ENCODE measurements around the gene PDE4D.

The PDE4D gene

GRCh38 chr5:59037941-59038797 is 855.4 kb downstream of the PDE4D start:
- DNase-seq (ENCODE audit: low read depth), result no peak

GRCh38 chr5:59037453-59037852 is 856.1 kb downstream of the PDE4D start:
- DNase-seq (ENCODE audit: low read depth), result no peak

- no peak for DNase-seq (ENCODE audit: low read depth)
These were observed 856.5 kb downstream of the PDE4D start for GRCh38 chr5:59037041-59037440.

GRCh38 chr5:59036274-59036961 is 857.1 kb downstream of the PDE4D start:
- peak; percentile 91 for DNase-seq (ENCODE audit: low read depth)

GRCh38 chr5:59035681-59036080 is 857.8 kb downstream of the PDE4D start:
- DNase-seq (ENCODE audit: low read depth), result no peak

GRCh38 chr5:59034498-59035186 is 858.9 kb downstream of the PDE4D start:
- no peak for DNase-seq (ENCODE audit: low read depth)

GRCh38 chr5:59027145-59027907 is 866.2 kb downstream of the PDE4D start:
- DNase-seq (ENCODE audit: low read depth), result no peak

GRCh38 chr5:59025734-59026133 is 867.8 kb downstream of the PDE4D start:
- no peak for DNase-seq (ENCODE audit: low read depth)

GRCh38 chr5:59021837-59022514 is 871.5 kb downstream of the PDE4D start:
- DNase-seq (ENCODE audit: low read depth), result no peak

GRCh38 chr5:59021286-59021673 is 872.2 kb downstream of the PDE4D start:
- DNase-seq (ENCODE audit: low read depth), result no peak

GRCh38 chr5:59020611-59021285 is 872.8 kb downstream of the PDE4D start:
- no peak for DNase-seq (ENCODE audit: low read depth)

GRCh38 chr5:59019078-59019477 is 874.4 kb downstream of the PDE4D start:
- DNase-seq (ENCODE audit: low read depth), result no peak

GRCh38 chr5:59016925-59017324 is 876.6 kb downstream of the PDE4D start:
- DNase-seq (ENCODE audit: low read depth), result no peak

- DNase-seq (ENCODE audit: low read depth), result no peak
These were observed 884.6 kb downstream of the PDE4D start for GRCh38 chr5:59008816-59009473.

- DNase-seq (ENCODE audit: low read depth), result no peak
These were observed 886.0 kb downstream of the PDE4D start for GRCh38 chr5:59007460-59008063.

GRCh38 chr5:59005934-59006701 is 887.4 kb downstream of the PDE4D start:
- DNase-seq (ENCODE audit: low read depth), result no peak

GRCh38 chr5:59003641-59004040 is 889.9 kb downstream of the PDE4D start:
- DNase-seq (ENCODE audit: low read depth), result no peak

GRCh38 chr5:59003124-59003523 is 890.4 kb downstream of the PDE4D start:
- DNase-seq (ENCODE audit: low read depth), result no peak

GRCh38 chr5:59002162-59002825 is 891.2 kb downstream of the PDE4D start:
- no peak for DNase-seq (ENCODE audit: low read depth)

Data from GM04504 (cell line).